Glutamatergic neuron (in vitro differentiated cells): ENCODE data around the gene LRFN2. TPM values are rescaled to one million over a fixed set of nuclear protein-coding genes. Genes with fewer than 3 reads are reported as not detected.

Experiments
- DNase-seq: peaks from one replicate; pipeline ENCODE4 v3.0.0; 2022
- H3K27ac Mint-ChIP-seq: one replicate; pipeline ENCODE4 v1.8.0; 2020; ENCODE audit warnings: mild to moderate bottlenecking, mixed read lengths, inconsistent platforms; ENCODE audit not compliant: unreplicated experiment
- H3K27me3 Mint-ChIP-seq: one replicate; pipeline ENCODE4 v1.8.0; 2020; ENCODE audit warnings: mild to moderate bottlenecking, moderate library complexity, mixed read lengths, inconsistent platforms; ENCODE audit not compliant: unreplicated experiment
- H3K36me3 Mint-ChIP-seq: one replicate; pipeline ENCODE4 v1.8.0; 2020; ENCODE audit warnings: mild to moderate bottlenecking, mixed read lengths, inconsistent platforms; ENCODE audit not compliant: unreplicated experiment
- H3K4me1 Mint-ChIP-seq: one replicate; pipeline ENCODE4 v1.8.0; 2020; ENCODE audit warnings: mild to moderate bottlenecking, low read depth, mixed read lengths, inconsistent platforms; ENCODE audit not compliant: unreplicated experiment
- H3K4me3 Mint-ChIP-seq: one replicate; pipeline ENCODE4 v1.8.0; 2020; ENCODE audit warnings: mild to moderate bottlenecking, mixed read lengths, inconsistent platforms; ENCODE audit not compliant: unreplicated experiment
- H3K9me3 Mint-ChIP-seq: one replicate; pipeline ENCODE4 v1.8.0; 2020; ENCODE audit warnings: mild to moderate bottlenecking, moderate library complexity, mixed read lengths, inconsistent platforms; ENCODE audit not compliant: unreplicated experiment
- total RNA-seq: library from RNA; stranded (reverse); fragmentation: NEBNext Ultra II Directional; extraction: Animal tissue kit (Norgen Biotek cat#: 25700); gene quantifications from one replicate; pipeline ENCODE4 v1.2.1, GENCODE V29; 2021; ENCODE audit not compliant: unreplicated experiment
- TF ChIP-seq, protein P1 (sequence below): fragments of 200-600 bp; sonication (generic); IDR thresholded peaks from one replicate; pipeline ENCODE4 v1.5.0; 2021; ENCODE audit not compliant: partially characterized antibody, unreplicated experiment

Gene LRFN2
- total RNA-seq, 1 donor from 2014 or later, result 0.56 TPM

DNA sequence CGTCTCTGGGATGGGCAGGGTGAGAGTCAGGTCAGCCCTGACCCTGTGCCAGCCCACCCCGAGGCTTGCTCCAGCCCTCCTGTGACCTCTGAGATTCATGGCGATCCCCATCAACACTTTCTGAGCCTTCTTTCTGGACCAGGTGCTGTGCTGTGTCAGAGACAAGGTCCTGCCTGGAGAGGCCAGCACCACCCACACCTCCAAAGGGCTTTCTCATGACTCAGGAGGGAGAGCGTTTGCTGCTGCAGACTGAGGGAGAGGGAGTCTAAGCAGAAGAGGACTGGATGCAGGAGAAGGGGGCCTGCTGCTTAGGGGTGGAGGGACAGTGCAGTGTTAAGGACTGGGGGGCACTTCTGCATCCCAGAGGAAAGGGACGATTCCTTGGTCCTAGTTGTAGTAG lies 193.5 kb downstream of the LRFN2 start:
- Mint-ChIP-seq H3K9me3 (peaks cover 4% of the 10 kb centered on the region), H3K4me1 (peaks cover 12% of the 10 kb centered on the region), H3K27me3 (peaks cover 9% of the 10 kb centered on the region), H3K36me3 (no peaks in the 10 kb centered on the region), H3K4me3 (no peak overlapping the region), H3K27ac (no peak overlapping the region)
- TF ChIP-seq, protein P1, sequence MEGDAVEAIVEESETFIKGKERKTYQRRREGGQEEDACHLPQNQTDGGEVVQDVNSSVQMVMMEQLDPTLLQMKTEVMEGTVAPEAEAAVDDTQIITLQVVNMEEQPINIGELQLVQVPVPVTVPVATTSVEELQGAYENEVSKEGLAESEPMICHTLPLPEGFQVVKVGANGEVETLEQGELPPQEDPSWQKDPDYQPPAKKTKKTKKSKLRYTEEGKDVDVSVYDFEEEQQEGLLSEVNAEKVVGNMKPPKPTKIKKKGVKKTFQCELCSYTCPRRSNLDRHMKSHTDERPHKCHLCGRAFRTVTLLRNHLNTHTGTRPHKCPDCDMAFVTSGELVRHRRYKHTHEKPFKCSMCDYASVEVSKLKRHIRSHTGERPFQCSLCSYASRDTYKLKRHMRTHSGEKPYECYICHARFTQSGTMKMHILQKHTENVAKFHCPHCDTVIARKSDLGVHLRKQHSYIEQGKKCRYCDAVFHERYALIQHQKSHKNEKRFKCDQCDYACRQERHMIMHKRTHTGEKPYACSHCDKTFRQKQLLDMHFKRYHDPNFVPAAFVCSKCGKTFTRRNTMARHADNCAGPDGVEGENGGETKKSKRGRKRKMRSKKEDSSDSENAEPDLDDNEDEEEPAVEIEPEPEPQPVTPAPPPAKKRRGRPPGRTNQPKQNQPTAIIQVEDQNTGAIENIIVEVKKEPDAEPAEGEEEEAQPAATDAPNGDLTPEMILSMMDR, result no peak
- no peak for DNase-seq

DNA sequence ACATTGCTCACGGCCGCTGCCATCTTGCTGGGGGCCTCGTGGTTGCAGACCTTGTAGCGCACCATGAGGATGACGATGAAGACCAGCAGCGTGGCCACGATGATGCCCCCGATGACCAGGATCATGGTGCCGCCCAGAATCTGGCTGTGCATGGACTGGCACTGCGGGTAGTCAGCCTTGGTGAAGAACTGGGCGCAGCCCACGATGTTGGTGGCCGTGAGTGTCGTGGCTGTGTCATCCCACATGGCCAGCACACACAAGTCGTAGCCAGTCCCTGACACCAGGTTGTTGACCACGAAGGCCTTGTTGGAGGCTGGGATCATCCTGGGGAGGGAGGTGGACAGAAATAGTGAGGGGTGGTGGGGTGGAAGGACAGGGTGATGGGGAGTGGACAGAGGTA lies 194.6 kb downstream of the LRFN2 start:
- Mint-ChIP-seq H3K36me3 (no peaks in the 10 kb centered on the region), H3K4me3 (no peak overlapping the region), H3K27ac (no peak overlapping the region), H3K4me1 (peaks cover 3% of the 10 kb centered on the region), H3K27me3 (peaks cover 11% of the 10 kb centered on the region), H3K9me3 (peaks cover 4% of the 10 kb centered on the region)
- DNase-seq, result no peak
- TF ChIP-seq, protein P1, result no peak

DNA sequence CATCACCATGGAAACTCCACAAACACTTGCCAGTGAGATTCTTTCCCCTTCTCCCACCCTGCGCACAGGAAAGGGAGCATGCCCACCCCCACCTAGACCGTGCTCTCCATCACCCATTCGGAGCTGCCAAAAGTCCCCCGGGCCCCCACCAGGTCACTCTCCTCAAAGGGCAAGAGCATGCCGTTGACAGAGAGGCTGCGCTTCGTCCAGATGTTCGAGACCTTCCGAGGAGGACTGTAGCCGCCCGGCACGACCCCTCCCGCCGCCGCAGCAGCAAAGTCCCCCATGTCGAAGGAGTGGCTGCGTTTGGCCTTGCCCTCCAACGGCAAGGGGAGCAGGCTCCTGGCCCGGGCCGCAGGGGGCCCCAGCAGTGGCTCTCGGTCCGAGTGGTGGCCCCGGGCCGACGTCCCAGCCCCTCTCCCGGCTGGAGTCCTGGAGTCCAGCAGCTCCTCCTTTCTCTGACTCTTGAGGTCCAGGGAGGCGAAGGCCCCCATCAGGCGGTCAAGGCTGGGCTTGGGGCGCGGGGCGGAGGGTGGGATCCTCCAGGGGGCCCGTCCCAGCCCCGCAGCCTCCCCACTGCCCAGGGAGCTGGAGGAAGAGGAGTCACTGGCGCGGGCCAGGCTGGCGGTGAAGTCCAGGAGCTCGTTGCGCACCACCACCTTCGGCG lies 195.2 kb downstream of the LRFN2 start:
- Mint-ChIP-seq H3K36me3 (no peaks in the 10 kb centered on the region), H3K4me3 (no peak overlapping the region), H3K9me3 (peaks cover 4% of the 10 kb centered on the region), H3K27me3 (peaks cover 11% of the 10 kb centered on the region), H3K27ac (no peak overlapping the region), H3K4me1 (no peaks in the 10 kb centered on the region)
- DNase-seq, result no peak
- TF ChIP-seq, protein P1, result no peak

DNA sequence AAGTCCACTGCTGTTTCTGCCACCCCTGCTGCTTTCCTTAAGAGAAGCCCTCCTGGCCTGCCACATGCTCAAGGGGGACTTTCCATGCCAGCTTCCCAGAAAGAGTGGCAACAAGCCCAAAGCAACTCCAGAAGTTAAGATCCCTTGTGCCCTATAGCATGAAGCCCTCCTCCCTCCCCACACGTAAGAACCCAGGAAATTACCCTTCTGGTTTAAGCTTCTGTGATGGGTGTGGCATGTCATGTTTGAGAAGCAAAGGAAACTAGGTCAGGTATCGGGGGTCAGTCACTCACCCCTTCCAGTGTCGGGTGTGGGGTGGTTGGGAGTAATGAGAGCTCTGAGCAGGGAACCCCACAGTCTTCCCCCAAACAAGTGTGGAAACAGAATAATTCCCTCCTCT lies 196.1 kb downstream of the LRFN2 start:
- Mint-ChIP-seq H3K9me3 (peaks cover 4% of the 10 kb centered on the region), H3K36me3 (no peaks in the 10 kb centered on the region), H3K4me1 (no peaks in the 10 kb centered on the region), H3K27me3 (peaks cover 11% of the 10 kb centered on the region), H3K4me3 (no peak overlapping the region), H3K27ac (no peak overlapping the region)
- TF ChIP-seq, protein P1, result no peak
- DNase-seq, result no peak

DNA sequence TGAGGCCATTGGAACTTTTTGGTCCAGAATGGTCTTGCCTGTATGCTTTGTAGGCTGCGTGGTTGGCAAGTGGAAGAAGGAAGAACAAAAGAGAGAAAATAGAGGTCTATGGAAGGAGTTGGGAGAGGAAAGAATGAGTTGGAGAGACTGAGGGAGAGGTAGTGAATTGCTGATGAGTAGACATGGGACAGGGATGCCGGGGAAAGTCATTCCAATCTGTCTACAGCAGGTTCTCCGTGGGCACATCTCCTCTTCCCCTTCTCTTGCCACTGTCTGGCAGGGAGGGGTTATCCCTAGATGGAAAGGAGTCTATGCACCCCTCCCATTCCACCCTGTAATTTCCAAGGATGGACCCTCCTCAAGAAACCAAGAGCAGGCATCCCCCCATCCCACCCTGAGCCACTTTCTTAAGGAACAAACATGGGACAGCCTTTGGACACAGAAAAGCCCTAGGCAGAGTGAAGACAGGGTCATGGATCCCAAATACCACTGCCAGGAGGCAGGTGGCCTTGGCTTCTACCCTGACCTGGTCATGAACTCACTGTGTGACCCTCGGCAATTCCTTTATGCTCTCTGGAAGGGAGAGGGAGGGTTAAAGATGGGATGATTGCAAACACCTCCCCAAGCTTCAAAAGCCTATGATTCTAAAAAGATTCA lies 196.9 kb downstream of the LRFN2 start:
- TF ChIP-seq, protein P1, result no peak
- Mint-ChIP-seq H3K4me3 (no peak overlapping the region), H3K27me3 (peaks cover 11% of the 10 kb centered on the region), H3K27ac (no peak overlapping the region), H3K36me3 (no peaks in the 10 kb centered on the region), H3K4me1 (no peaks in the 10 kb centered on the region), H3K9me3 (peaks cover 4% of the 10 kb centered on the region)
- no peak for DNase-seq
